Measurements from ENCODE around the gene SV2C.

DNA sequence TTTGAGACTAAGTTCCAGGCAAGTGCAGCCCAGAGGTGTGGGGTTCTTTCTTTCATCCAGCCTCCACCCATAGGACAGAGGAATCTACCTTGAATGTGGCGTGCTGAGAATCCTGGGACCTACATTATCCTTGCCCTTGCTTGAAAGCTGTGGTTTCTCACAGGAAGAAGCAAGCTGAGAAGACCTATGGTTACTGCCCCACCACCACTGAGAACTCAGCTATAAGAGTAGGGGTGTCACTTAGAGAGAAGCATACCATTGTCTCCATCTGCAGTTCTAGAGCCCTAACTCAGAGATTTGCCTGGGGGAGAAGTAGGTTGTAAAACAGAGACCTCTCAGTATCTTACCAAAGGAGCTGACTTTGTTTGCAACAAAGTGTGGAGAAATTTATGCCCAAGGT is 72.4 kb downstream of the SV2C start:
- TF ChIP-seq, protein P1, sequence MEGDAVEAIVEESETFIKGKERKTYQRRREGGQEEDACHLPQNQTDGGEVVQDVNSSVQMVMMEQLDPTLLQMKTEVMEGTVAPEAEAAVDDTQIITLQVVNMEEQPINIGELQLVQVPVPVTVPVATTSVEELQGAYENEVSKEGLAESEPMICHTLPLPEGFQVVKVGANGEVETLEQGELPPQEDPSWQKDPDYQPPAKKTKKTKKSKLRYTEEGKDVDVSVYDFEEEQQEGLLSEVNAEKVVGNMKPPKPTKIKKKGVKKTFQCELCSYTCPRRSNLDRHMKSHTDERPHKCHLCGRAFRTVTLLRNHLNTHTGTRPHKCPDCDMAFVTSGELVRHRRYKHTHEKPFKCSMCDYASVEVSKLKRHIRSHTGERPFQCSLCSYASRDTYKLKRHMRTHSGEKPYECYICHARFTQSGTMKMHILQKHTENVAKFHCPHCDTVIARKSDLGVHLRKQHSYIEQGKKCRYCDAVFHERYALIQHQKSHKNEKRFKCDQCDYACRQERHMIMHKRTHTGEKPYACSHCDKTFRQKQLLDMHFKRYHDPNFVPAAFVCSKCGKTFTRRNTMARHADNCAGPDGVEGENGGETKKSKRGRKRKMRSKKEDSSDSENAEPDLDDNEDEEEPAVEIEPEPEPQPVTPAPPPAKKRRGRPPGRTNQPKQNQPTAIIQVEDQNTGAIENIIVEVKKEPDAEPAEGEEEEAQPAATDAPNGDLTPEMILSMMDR (IDR thresholded peaks at IDR 0.05): no peak
- TF ChIP-seq POLR2A (IDR thresholded peaks at IDR 0.05) (no peak), POLR2AphosphoS5 (IDR thresholded peaks at IDR 0.05) (no peak), EP300 (IDR thresholded peaks at IDR 0.05; ENCODE audit: low read depth) (no peak)
